ENCODE results near the gene NDUFS4.
"Not testable (repeated sequence)": the region's sequence is repeated elsewhere in the genome, so short reads cannot be mapped to it uniquely, and the experiment has no call there.

Gene NDUFS4

GRCh38 chr5:53665313-53665712 is 104.9 kb downstream of the NDUFS4 start:
- H3K9ac ChIP-seq (ENCODE audit: low read length); H3K27me3 ChIP-seq (ENCODE audit: control insufficient read depth in 1 of 2, insufficient read depth in 2 of 2, low read length in 2 of 2); H3K27ac ChIP-seq (ENCODE audit: low read depth, low read length); H3K36me3 ChIP-seq (ENCODE audit: insufficient read depth, low read length); H3K4me1 ChIP-seq (ENCODE audit: insufficient read depth, low read length); H3K4me3 ChIP-seq (ENCODE audit: low read depth in 1 of 2, low read length in 2 of 2); H3K9me3 ChIP-seq (ENCODE audit: low read length): not testable (repeated sequence)

GRCh38 chr5:53667621-53668020 is 107.2 kb downstream of the NDUFS4 start:
- Histone ChIP-seq H3K4me3 (ENCODE audit: low read depth in 1 of 2, low read length in 2 of 2) (no peak overlapping the region), H3K27ac (ENCODE audit: low read depth, low read length) (no peak overlapping the region), H3K9me3 (ENCODE audit: low read length) (no peaks in the 10 kb centered on the region), H3K9ac (ENCODE audit: low read length) (no peak overlapping the region), H3K27me3 (ENCODE audit: control insufficient read depth in 1 of 2, insufficient read depth in 2 of 2, low read length in 2 of 2) (no peaks in the 10 kb centered on the region), H3K36me3 (ENCODE audit: insufficient read depth, low read length) (no peaks in the 10 kb centered on the region), H3K4me1 (ENCODE audit: insufficient read depth, low read length) (no peaks in the 10 kb centered on the region)

GRCh38 chr5:53671447-53671846 is 111.0 kb downstream of the NDUFS4 start:
- H3K4me3 ChIP-seq (ENCODE audit: low read depth in 1 of 2, low read length in 2 of 2) = no peak overlapping the region
- H3K27me3 ChIP-seq (ENCODE audit: control insufficient read depth in 1 of 2, insufficient read depth in 2 of 2, low read length in 2 of 2) = no peaks in the 10 kb centered on the region
- H3K4me1 ChIP-seq (ENCODE audit: insufficient read depth, low read length) = peaks cover 9% of the 10 kb centered on the region
- H3K27ac ChIP-seq (ENCODE audit: low read depth, low read length) = no peak overlapping the region
- no peaks in the 10 kb centered on the region for H3K9me3 ChIP-seq (ENCODE audit: low read length)
- no peaks in the 10 kb centered on the region for H3K36me3 ChIP-seq (ENCODE audit: insufficient read depth, low read length)
- no peak overlapping the region for H3K9ac ChIP-seq (ENCODE audit: low read length)

- no peaks in the 10 kb centered on the region for H3K9me3 ChIP-seq (ENCODE audit: low read length)
- peaks cover 12% of the 10 kb centered on the region for H3K4me1 ChIP-seq (ENCODE audit: insufficient read depth, low read length)
- H3K36me3 ChIP-seq (ENCODE audit: insufficient read depth, low read length) = no peaks in the 10 kb centered on the region
- no peak overlapping the region for H3K4me3 ChIP-seq (ENCODE audit: low read depth in 1 of 2, low read length in 2 of 2)
- no peak overlapping the region for H3K27ac ChIP-seq (ENCODE audit: low read depth, low read length)
- H3K27me3 ChIP-seq (ENCODE audit: control insufficient read depth in 1 of 2, insufficient read depth in 2 of 2, low read length in 2 of 2) = no peaks in the 10 kb centered on the region
- H3K9ac ChIP-seq (ENCODE audit: low read length) = no peak overlapping the region
These were observed 113.7 kb downstream of the NDUFS4 start for GRCh38 chr5:53674121-53674520.

GRCh38 chr5:53677632-53678031 is 117.2 kb downstream of the NDUFS4 start:
- no peaks in the 10 kb centered on the region for H3K36me3 ChIP-seq (ENCODE audit: insufficient read depth, low read length)
- H3K9me3 ChIP-seq (ENCODE audit: low read length) = no peaks in the 10 kb centered on the region
- no peaks in the 10 kb centered on the region for H3K27me3 ChIP-seq (ENCODE audit: control insufficient read depth in 1 of 2, insufficient read depth in 2 of 2, low read length in 2 of 2)
- H3K27ac ChIP-seq (ENCODE audit: low read depth, low read length) = no peak overlapping the region
- no peak overlapping the region for H3K9ac ChIP-seq (ENCODE audit: low read length)
- H3K4me1 ChIP-seq (ENCODE audit: insufficient read depth, low read length) = peaks cover 12% of the 10 kb centered on the region
- no peak overlapping the region for H3K4me3 ChIP-seq (ENCODE audit: low read depth in 1 of 2, low read length in 2 of 2)

- peaks cover 12% of the 10 kb centered on the region for H3K4me1 ChIP-seq (ENCODE audit: insufficient read depth, low read length)
- no peak overlapping the region for H3K9ac ChIP-seq (ENCODE audit: low read length)
- no peak overlapping the region for H3K27ac ChIP-seq (ENCODE audit: low read depth, low read length)
- no peak overlapping the region for H3K4me3 ChIP-seq (ENCODE audit: low read depth in 1 of 2, low read length in 2 of 2)
- no peaks in the 10 kb centered on the region for H3K9me3 ChIP-seq (ENCODE audit: low read length)
- H3K27me3 ChIP-seq (ENCODE audit: control insufficient read depth in 1 of 2, insufficient read depth in 2 of 2, low read length in 2 of 2) = no peaks in the 10 kb centered on the region
- H3K36me3 ChIP-seq (ENCODE audit: insufficient read depth, low read length) = peaks cover 7% of the 10 kb centered on the region
These were observed 118.7 kb downstream of the NDUFS4 start for GRCh38 chr5:53678981-53679660.

GRCh38 chr5:53681079-53681478 is 120.6 kb downstream of the NDUFS4 start:
- H3K27me3 ChIP-seq (ENCODE audit: control insufficient read depth in 1 of 2, insufficient read depth in 2 of 2, low read length in 2 of 2) = no peaks in the 10 kb centered on the region
- no peaks in the 10 kb centered on the region for H3K9me3 ChIP-seq (ENCODE audit: low read length)
- H3K27ac ChIP-seq (ENCODE audit: low read depth, low read length) = no peak overlapping the region
- H3K9ac ChIP-seq (ENCODE audit: low read length) = no peak overlapping the region
- no peak overlapping the region for H3K4me3 ChIP-seq (ENCODE audit: low read depth in 1 of 2, low read length in 2 of 2)
- H3K4me1 ChIP-seq (ENCODE audit: insufficient read depth, low read length) = peaks cover 6% of the 10 kb centered on the region
- peaks cover 7% of the 10 kb centered on the region for H3K36me3 ChIP-seq (ENCODE audit: insufficient read depth, low read length)

- Histone ChIP-seq H3K9ac (ENCODE audit: low read length) (no peak overlapping the region), H3K4me1 (ENCODE audit: insufficient read depth, low read length) (no peaks in the 10 kb centered on the region), H3K9me3 (ENCODE audit: low read length) (peaks cover 21% of the 10 kb centered on the region), H3K36me3 (ENCODE audit: insufficient read depth, low read length) (no peaks in the 10 kb centered on the region), H3K27ac (ENCODE audit: low read depth, low read length) (no peak overlapping the region), H3K4me3 (ENCODE audit: low read depth in 1 of 2, low read length in 2 of 2) (no peak overlapping the region), H3K27me3 (ENCODE audit: control insufficient read depth in 1 of 2, insufficient read depth in 2 of 2, low read length in 2 of 2) (no peaks in the 10 kb centered on the region)
These were observed 130.6 kb downstream of the NDUFS4 start for GRCh38 chr5:53691014-53691413.

- Histone ChIP-seq H3K27ac (ENCODE audit: low read depth, low read length) (no peak overlapping the region), H3K4me3 (ENCODE audit: low read depth in 1 of 2, low read length in 2 of 2) (no peak overlapping the region), H3K36me3 (ENCODE audit: insufficient read depth, low read length) (no peaks in the 10 kb centered on the region), H3K9ac (ENCODE audit: low read length) (no peak overlapping the region), H3K9me3 (ENCODE audit: low read length) (peaks cover 22% of the 10 kb centered on the region), H3K27me3 (ENCODE audit: control insufficient read depth in 1 of 2, insufficient read depth in 2 of 2, low read length in 2 of 2) (no peaks in the 10 kb centered on the region), H3K4me1 (ENCODE audit: insufficient read depth, low read length) (no peaks in the 10 kb centered on the region)
These were observed 134.1 kb downstream of the NDUFS4 start for GRCh38 chr5:53694520-53695022.

- H3K9ac ChIP-seq (ENCODE audit: low read length); H3K4me3 ChIP-seq (ENCODE audit: low read depth in 1 of 2, low read length in 2 of 2); H3K36me3 ChIP-seq (ENCODE audit: insufficient read depth, low read length); H3K4me1 ChIP-seq (ENCODE audit: insufficient read depth, low read length); H3K27ac ChIP-seq (ENCODE audit: low read depth, low read length); H3K27me3 ChIP-seq (ENCODE audit: control insufficient read depth in 1 of 2, insufficient read depth in 2 of 2, low read length in 2 of 2); H3K9me3 ChIP-seq (ENCODE audit: low read length): not testable (repeated sequence)
These were observed 150.0 kb downstream of the NDUFS4 start for GRCh38 chr5:53710405-53710804.

- Histone ChIP-seq H3K27ac (ENCODE audit: low read depth, low read length) (no peak overlapping the region), H3K4me1 (ENCODE audit: insufficient read depth, low read length) (no peaks in the 10 kb centered on the region), H3K9me3 (ENCODE audit: low read length) (peaks cover 4% of the 10 kb centered on the region), H3K4me3 (ENCODE audit: low read depth in 1 of 2, low read length in 2 of 2) (no peak overlapping the region), H3K36me3 (ENCODE audit: insufficient read depth, low read length) (no peaks in the 10 kb centered on the region), H3K9ac (ENCODE audit: low read length) (no peak overlapping the region), H3K27me3 (ENCODE audit: control insufficient read depth in 1 of 2, insufficient read depth in 2 of 2, low read length in 2 of 2) (no peaks in the 10 kb centered on the region)
These were observed 151.9 kb downstream of the NDUFS4 start for GRCh38 chr5:53712327-53712726.

GRCh38 chr5:53713978-53714666 is 153.7 kb downstream of the NDUFS4 start:
- peaks cover 4% of the 10 kb centered on the region for H3K9me3 ChIP-seq (ENCODE audit: low read length)

More at GRCh38 chr5:53713978-53714666, 153.7 kb downstream of the NDUFS4 start:
- Histone ChIP-seq H3K36me3 (ENCODE audit: insufficient read depth, low read length) (no peaks in the 10 kb centered on the region), H3K9ac (ENCODE audit: low read length) (no peak overlapping the region), H3K4me3 (ENCODE audit: low read depth in 1 of 2, low read length in 2 of 2) (no peak overlapping the region), H3K27me3 (ENCODE audit: control insufficient read depth in 1 of 2, insufficient read depth in 2 of 2, low read length in 2 of 2) (no peaks in the 10 kb centered on the region), H3K27ac (ENCODE audit: low read depth, low read length) (no peak overlapping the region), H3K4me1 (ENCODE audit: insufficient read depth, low read length) (no peaks in the 10 kb centered on the region)

Data from muscle layer of colon (tissue), 2 donors.